H9 (cell line): ENCODE measurements around the gene TEF. TPM values are rescaled to one million over a fixed set of nuclear protein-coding genes. Genes with fewer than 3 reads are reported as not detected.
A peak's percentile ranks its signal among the peaks of the same experiment; 100 is the strongest.

Source experiments
- DNase-seq: peaks from one replicate; pipeline ENCODE4 v3.0.0-alpha.2; 2017
- H2AFZ ChIP-seq: one replicate; pipeline ENCODE4 v1.6.1; 2013; ENCODE audit warnings: mild to moderate bottlenecking, low read length, control low read depth, moderate library complexity
- H2AK5ac ChIP-seq: 2 replicates; pipeline ENCODE4 v1.6.1; 2013; ENCODE audit warnings: low read length, control low read depth, mixed read lengths; ENCODE audit not compliant: insufficient read length
- H2BK120ac ChIP-seq: one replicate; pipeline ENCODE4 v1.6.1; 2013; ENCODE audit warnings: low read depth, mild to moderate bottlenecking, low read length, control low read depth, inconsistent platforms; ENCODE audit not compliant: poor library complexity, severe bottlenecking
- H2BK12ac ChIP-seq: 2 replicates; pipeline ENCODE4 v1.6.1; 2013; ENCODE audit warnings: low read length, control low read depth, mixed read lengths, low read depth; ENCODE audit not compliant: insufficient read length
- H2BK15ac ChIP-seq: 2 replicates; pipeline ENCODE4 v1.6.1; 2013; ENCODE audit warnings: low read depth, low read length, control low read depth
- H2BK20ac ChIP-seq: one replicate; pipeline ENCODE4 v1.6.1; 2013; ENCODE audit warnings: low read depth, mild to moderate bottlenecking, low read length, control low read depth, inconsistent platforms; ENCODE audit not compliant: poor library complexity, severe bottlenecking
- H2BK5ac ChIP-seq: 2 replicates; pipeline ENCODE4 v1.6.1; 2013; ENCODE audit warnings: low read length, control low read depth, mixed read lengths; ENCODE audit not compliant: insufficient read length
- H3K14ac ChIP-seq: 2 replicates; pipeline ENCODE4 v1.6.1; 2013; ENCODE audit warnings: low read length, control low read depth; ENCODE audit not compliant: insufficient read depth
- H3K18ac ChIP-seq: 2 replicates; pipeline ENCODE4 v1.6.1; 2013; ENCODE audit warnings: low read depth, mild to moderate bottlenecking, mixed read lengths, low read length, control low read depth; ENCODE audit not compliant: insufficient read length
- H3K23ac ChIP-seq: 2 replicates; pipeline ENCODE4 v1.6.1; 2013; ENCODE audit warnings: low read length, control low read depth, mixed read lengths, low read depth; ENCODE audit not compliant: insufficient read length
- H3K23me2 ChIP-seq: 2 replicates; pipeline ENCODE4 v1.6.1; 2013; ENCODE audit warnings: low read depth, mild to moderate bottlenecking, mixed read lengths, low read length, control low read depth; ENCODE audit not compliant: insufficient read length, poor library complexity, severe bottlenecking
- H3K27ac ChIP-seq: 2 replicates; pipeline ENCODE4 v1.5.1; 2013; ENCODE audit warnings: low read length, control low read depth, mixed read lengths, low read depth; ENCODE audit not compliant: insufficient read length
- H3K27me3 ChIP-seq: 2 replicates; pipeline ENCODE4 v1.6.1; 2013; ENCODE audit warnings: low read length, control low read depth, inconsistent platforms; ENCODE audit not compliant: insufficient read depth
- H3K4ac ChIP-seq: 2 replicates; pipeline ENCODE4 v1.6.1; 2013; ENCODE audit warnings: low read depth, mild to moderate bottlenecking, control low read depth, inconsistent platforms, low read length, moderate library complexity
- H3K4me1 ChIP-seq: 2 replicates; pipeline ENCODE4 v1.6.1; 2013; ENCODE audit warnings: low read length, control low read depth, inconsistent platforms; ENCODE audit not compliant: insufficient read depth
- H3K4me2 ChIP-seq: 2 replicates; pipeline ENCODE4 v1.6.1; 2013; ENCODE audit warnings: low read length, control low read depth, mixed read lengths; ENCODE audit not compliant: insufficient read length, insufficient read depth
- H3K56ac ChIP-seq: 2 replicates; pipeline ENCODE4 v1.6.1; 2013; ENCODE audit warnings: low read depth, mild to moderate bottlenecking, mixed read lengths, low read length, control low read depth; ENCODE audit not compliant: insufficient read length
- H3K79me1 ChIP-seq: 2 replicates; pipeline ENCODE4 v1.6.1; 2013; ENCODE audit warnings: low read depth, mild to moderate bottlenecking, moderate library complexity, low read length, control low read depth, inconsistent platforms; ENCODE audit not compliant: insufficient read depth, poor library complexity, severe bottlenecking
- H3K79me2 ChIP-seq: 2 replicates; pipeline ENCODE4 v1.6.1; 2013; ENCODE audit warnings: low read length, control low read depth, inconsistent platforms; ENCODE audit not compliant: insufficient read depth
- H3K9ac ChIP-seq: 2 replicates; pipeline ENCODE4 v1.6.1; 2013; ENCODE audit warnings: low read length, control low read depth, mixed read lengths; ENCODE audit not compliant: insufficient read length; ENCODE audit errors: extremely low read depth
- H3K9me3 ChIP-seq: one replicate; pipeline ENCODE4 v1.6.1; 2013; ENCODE audit warnings: low read depth, low read length, inconsistent platforms; ENCODE audit not compliant: control insufficient read depth
- H3T11ph ChIP-seq: one replicate; pipeline ENCODE4 v1.6.1; 2013; ENCODE audit warnings: mild to moderate bottlenecking, low read length, control low read depth, inconsistent platforms
- H4K20me1 ChIP-seq: one replicate; pipeline ENCODE4 v1.6.1; 2013; ENCODE audit not compliant: control insufficient read depth, insufficient read length, insufficient read depth
- H4K5ac ChIP-seq: 2 replicates; pipeline ENCODE4 v1.6.1; 2013; ENCODE audit warnings: low read depth, mild to moderate bottlenecking, mixed read lengths, low read length, control low read depth; ENCODE audit not compliant: insufficient read length
- H4K8ac ChIP-seq: replicated peaks from 2 replicates; pipeline ENCODE4 v1.6.1; 2013; ENCODE audit warnings: low read length, control low read depth, mixed read lengths, low read depth; ENCODE audit not compliant: insufficient read length
- H4K91ac ChIP-seq: 2 replicates; pipeline ENCODE4 v1.6.1; 2013; ENCODE audit warnings: low read depth, mild to moderate bottlenecking, moderate library complexity, mixed read lengths, low read length, control low read depth; ENCODE audit not compliant: insufficient read length
- H3K27ac Mint-ChIP-seq, 3 experiments: 2 replicates in 2 of 3; 3 replicates in 1 of 3; pipeline ENCODE4 v1.8.0; 2020 to 2021; ENCODE audit warnings: mixed read lengths in 3 of 3, mild to moderate bottlenecking in 1 of 3, moderate library complexity in 1 of 3
- H3K27me3 Mint-ChIP-seq: 2 replicates; pipeline ENCODE4 v1.8.0; 2021; ENCODE audit warnings: low read depth, mild to moderate bottlenecking, moderate library complexity, mixed read lengths
- H3K36me3 Mint-ChIP-seq, 3 experiments: 2 replicates in 2 of 3; 3 replicates in 1 of 3; pipeline ENCODE4 v1.8.0; 2020 to 2021; ENCODE audit warnings: low read depth in 3 of 3, mixed read lengths in 3 of 3; ENCODE audit not compliant: insufficient read depth in 1 of 3
- H3K4me1 Mint-ChIP-seq, 2 experiments: 2 replicates each; pipeline ENCODE4 v1.8.0; 2020; ENCODE audit warnings: mixed read lengths in 2 of 2
- H3K4me3 Mint-ChIP-seq, 2 experiments: 2 replicates in 1 of 2; 3 replicates in 1 of 2; pipeline ENCODE4 v1.8.0; 2020 to 2021; ENCODE audit warnings: mild to moderate bottlenecking in 2 of 2, mixed read lengths in 2 of 2, moderate library complexity in 1 of 2
- H3K9me3 Mint-ChIP-seq, 2 experiments: 2 replicates in 1 of 2; 3 replicates in 1 of 2; pipeline ENCODE4 v1.8.0; 2020; ENCODE audit warnings: mild to moderate bottlenecking in 2 of 2, mixed read lengths in 2 of 2, moderate library complexity in 1 of 2
- CTCF ChIP-seq: fragments of 200-600 bp; sonication (generic); conservative IDR thresholded peaks from 3 replicates; pipeline ENCODE4 v1.8.0; 2021; ENCODE audit warnings: antibody characterized with exemption, mild to moderate bottlenecking
- WGBS: extraction: QIAGEN DNeasy Blood & Tissue Kit; methylation state at CpG from one replicate; pipeline ENCODE4 v1.1.7; 2013; ENCODE audit warnings: missing lambda C conversion rate, low lambda C conversion rate, mixed read lengths; ENCODE audit not compliant: insufficient read length; ENCODE audit errors: extremely low coverage; 5-methylcytosine and 5-hydroxymethylcytosine counted together
- total RNA-seq: library from RNA; stranded (reverse); gene quantifications from 2 replicates; pipeline ENCODE4 v1.2.1, GENCODE V29; 2021

TEF gene
- total RNA-seq, 1 experiment from 2014 or later = 17.9 TPM

- Mint-ChIP-seq H3K27ac (peak overlapping the region; percentile 60 to 77 (median 75); a peak in 6 of 7 replicates), H3K9me3 (no peaks in the 10 kb centered on the region), H3K27me3 (no peaks in the 10 kb centered on the region; the same call in 1 of the 2 replicates), H3K36me3 (peaks cover 4 to 54% (median 44%) of the 10 kb centered on the region in 3 experiments; a peak in 6 of 7 replicates), H3K4me1 (peaks cover 0 to 2% of the 10 kb centered on the region in 2 experiments; a peak in 1 of 4 replicates), H3K4me3 (no peak overlapping the region)
- Histone ChIP-seq H2BK5ac (no peak overlapping the region), H3K4me1 (no peaks in the 10 kb centered on the region), H3K79me2 (no peaks in the 10 kb centered on the region), H3K4ac (no peak overlapping the region), H3K9ac (no peak overlapping the region), H3K23me2 (no peaks in the 10 kb centered on the region), H4K91ac (no peak overlapping the region), H3K4me2 (no peak overlapping the region), H2BK20ac (no peak overlapping the region), H2BK15ac (no peak overlapping the region), H3K18ac (no peak overlapping the region), H3K27ac (no peak overlapping the region), H3K79me1 (no peaks in the 10 kb centered on the region), H3K9me3 (no peaks in the 10 kb centered on the region), H3K56ac (no peak overlapping the region), H2AFZ (no peak overlapping the region), H4K8ac (no peak overlapping the region), H2BK120ac (no peak overlapping the region), H3K14ac (no peak overlapping the region), H2BK12ac (no peak overlapping the region), H4K20me1 (no peaks in the 10 kb centered on the region), H4K5ac (no peak overlapping the region), H2AK5ac (no peak overlapping the region), H3K23ac (no peak overlapping the region), H3T11ph (no peak overlapping the region), H3K27me3 (no peaks in the 10 kb centered on the region)
- DNase-seq = no peak
- WGBS = no CpG with 5 or more reads among the region's 11 CpGs
- no peak for TF ChIP-seq CTCF
These were observed 41.4 kb upstream of the TEF start for GRCh38 chr22:41340357-41340756.
